Measurements from ENCODE around the gene FAM47E.

DNA sequence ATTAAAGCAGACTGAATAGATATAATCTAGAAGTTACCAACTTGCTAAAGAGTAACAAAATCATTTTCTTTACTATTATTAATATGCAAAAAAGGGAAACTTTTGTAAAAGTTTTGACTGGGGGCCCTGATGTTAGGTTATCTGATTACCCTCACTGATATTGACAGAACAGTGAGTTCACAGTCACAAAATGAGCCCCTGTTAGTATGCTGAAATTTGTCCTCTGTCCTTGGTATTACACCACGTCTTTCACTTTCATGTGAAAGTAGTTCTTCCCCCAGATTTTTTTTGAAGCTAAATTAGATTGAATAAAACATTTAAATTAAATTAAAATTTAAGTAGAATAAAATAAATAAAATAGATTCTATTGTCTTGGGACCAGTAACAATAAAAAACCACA lies 60.9 kb downstream of the FAM47E start:
- TF ChIP-seq, protein P1, sequence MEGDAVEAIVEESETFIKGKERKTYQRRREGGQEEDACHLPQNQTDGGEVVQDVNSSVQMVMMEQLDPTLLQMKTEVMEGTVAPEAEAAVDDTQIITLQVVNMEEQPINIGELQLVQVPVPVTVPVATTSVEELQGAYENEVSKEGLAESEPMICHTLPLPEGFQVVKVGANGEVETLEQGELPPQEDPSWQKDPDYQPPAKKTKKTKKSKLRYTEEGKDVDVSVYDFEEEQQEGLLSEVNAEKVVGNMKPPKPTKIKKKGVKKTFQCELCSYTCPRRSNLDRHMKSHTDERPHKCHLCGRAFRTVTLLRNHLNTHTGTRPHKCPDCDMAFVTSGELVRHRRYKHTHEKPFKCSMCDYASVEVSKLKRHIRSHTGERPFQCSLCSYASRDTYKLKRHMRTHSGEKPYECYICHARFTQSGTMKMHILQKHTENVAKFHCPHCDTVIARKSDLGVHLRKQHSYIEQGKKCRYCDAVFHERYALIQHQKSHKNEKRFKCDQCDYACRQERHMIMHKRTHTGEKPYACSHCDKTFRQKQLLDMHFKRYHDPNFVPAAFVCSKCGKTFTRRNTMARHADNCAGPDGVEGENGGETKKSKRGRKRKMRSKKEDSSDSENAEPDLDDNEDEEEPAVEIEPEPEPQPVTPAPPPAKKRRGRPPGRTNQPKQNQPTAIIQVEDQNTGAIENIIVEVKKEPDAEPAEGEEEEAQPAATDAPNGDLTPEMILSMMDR (IDR thresholded peaks at IDR 0.05; ENCODE audit: extremely low read depth in 1 of 2, insufficient read depth in 1 of 2, low read depth in 1 of 2, low read length in 2 of 2): no peak
- no peak for TF ChIP-seq POLR2A (IDR thresholded peaks at IDR 0.05; ENCODE audit: low read depth, low read length)
- TF ChIP-seq EZH2 (IDR thresholded peaks at IDR 0.05; ENCODE audit: borderline replicate concordance, low read depth, low read length, severe bottlenecking): no peak
- TF ChIP-seq POLR2AphosphoS5 (IDR thresholded peaks at IDR 0.05; ENCODE audit: insufficient read depth, low read depth, low read length): no peak
- TF ChIP-seq, protein P2, sequence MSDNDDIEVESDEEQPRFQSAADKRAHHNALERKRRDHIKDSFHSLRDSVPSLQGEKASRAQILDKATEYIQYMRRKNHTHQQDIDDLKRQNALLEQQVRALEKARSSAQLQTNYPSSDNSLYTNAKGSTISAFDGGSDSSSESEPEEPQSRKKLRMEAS (IDR thresholded peaks at IDR 0.05; ENCODE audit: insufficient read depth, insufficient read length): no peak
- no peak for TF ChIP-seq JUN (IDR thresholded peaks at IDR 0.05; ENCODE audit: borderline replicate concordance, insufficient read depth, insufficient read length, low read depth)
- no peak for TF ChIP-seq FOS (IDR thresholded peaks at IDR 0.05; ENCODE audit: borderline replicate concordance, insufficient read depth, low read length)

All from endothelial cell of umbilical vein (primary cell).